NCI-H1417 treated with DMSO at 0.1 percent for 48 hours (cell line): ENCODE data around the gene ASAP2.

Experiments
- DNase-seq: peaks from one replicate; lab custom pipeline; 2025; lab: John Stamatoyannopoulos, UW

Gene ASAP2

DNA sequence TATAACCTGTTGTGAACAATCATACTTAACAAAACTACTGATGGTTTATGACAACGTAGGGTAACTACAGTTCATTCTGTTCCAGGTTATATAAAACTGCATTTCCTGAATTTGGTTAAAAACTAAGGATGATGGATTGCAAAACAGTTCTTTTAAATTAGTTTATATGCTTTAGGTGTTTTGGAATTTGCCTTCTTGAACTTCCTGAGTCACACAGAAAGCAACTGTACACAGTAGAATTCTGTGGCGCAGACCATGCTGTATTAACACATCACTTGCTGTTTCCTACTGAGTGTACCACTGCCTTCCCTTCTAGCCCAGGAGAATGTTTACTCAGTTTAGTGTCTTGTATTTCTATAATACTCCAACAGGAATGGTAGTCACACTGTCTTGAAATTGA, 197.3 kb downstream of the ASAP2 start:
- no peak for DNase-seq

DNA sequence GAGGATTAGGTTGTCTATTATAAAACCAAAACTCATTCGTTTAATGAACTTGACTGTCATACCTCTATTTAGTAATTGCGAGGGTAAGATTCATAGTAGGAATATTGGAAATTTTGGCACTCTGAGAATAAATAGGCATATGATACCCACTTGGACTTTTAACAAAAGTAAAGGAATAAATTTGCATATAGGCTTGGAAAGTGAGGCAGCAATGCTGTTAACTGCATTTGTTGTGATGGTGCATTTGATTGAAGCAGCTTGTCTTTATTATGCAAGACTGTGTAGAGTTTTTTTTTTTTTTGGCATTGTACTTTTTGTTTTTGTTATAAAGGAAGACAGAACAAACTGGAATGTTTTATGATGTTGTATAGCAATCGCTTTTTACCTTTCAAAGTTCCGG, 197.8 kb downstream of the ASAP2 start:
- no peak for DNase-seq

DNA sequence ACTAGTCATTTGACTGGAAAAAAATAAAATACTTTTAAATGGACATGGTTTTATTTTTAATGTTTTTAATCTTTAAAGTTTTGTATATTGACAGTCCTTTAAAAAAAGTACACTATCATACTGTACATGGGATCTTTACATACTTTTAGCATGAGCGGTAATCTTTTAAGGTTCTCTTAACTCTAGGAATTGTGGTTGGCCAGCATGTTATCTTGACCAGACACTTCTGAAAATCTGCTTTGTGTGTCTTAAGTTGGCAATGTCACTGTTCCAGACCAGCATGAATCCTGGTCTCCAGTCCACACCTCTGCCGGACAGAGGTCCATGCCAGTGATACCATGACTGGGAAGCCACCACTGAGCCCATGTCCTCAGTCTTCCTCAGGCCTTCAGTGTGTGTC, 199.0 kb downstream of the ASAP2 start:
- DNase-seq: no peak

DNA sequence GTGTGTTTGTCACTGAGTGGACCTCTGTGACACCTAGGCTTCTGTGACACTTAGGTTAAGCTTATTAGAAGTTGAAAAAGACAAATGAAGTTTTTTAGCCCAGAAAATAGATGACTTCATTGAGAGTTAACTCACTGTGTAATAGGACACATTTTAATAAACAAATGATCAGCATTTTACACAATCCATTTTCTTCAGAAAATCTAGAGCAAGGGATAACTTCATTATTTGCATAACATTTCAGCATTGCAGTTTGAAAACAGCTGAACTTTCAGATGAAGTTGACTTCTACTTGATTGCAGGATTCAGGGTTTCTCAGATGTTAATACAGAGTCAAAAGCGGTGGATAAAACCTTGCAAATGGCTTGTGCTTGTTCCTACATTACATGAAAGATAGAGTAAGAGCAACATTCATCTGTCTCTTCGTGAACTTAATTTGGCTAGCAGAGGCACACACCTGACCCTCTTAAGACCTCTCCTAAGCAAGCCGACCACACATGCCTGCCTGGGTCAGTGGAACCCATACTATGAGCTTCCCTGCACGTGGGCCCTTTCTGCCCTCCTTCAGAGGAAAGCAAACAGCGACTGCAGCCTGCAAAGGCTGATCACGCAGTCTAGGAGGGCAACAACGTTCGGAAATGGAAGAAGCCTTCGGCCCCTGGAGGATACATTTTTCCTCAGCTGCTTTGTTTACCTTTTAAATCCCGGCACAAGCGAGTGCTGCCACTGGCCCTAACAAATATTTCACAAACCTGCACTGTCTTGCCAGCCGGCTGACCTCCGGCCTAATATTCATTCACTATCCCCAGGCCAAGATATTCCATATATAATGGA, 200.1 kb downstream of the ASAP2 start:
- DNase-seq: no peak

DNA sequence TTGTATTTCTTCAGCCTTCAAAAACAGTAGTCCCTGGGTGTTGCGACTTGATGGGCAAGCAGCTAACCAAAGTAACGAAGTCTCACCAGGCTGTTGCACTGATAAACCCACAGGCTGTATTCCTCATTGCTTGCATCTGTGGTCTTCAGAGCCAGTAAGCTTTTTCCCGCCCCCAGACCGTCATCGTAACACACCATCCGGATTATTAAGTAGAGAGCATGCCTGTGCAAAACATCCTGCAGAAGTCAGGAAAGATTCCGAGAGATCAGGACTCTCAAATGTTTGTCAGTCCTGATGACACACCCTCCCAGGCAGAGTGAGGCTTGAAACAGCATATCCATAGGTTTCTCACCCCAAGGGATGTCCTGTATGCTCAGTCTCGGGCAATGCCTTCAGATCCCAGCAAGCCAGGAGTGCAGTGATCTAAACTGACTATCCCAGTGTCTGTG, 200.8 kb downstream of the ASAP2 start:
- no peak for DNase-seq

DNA sequence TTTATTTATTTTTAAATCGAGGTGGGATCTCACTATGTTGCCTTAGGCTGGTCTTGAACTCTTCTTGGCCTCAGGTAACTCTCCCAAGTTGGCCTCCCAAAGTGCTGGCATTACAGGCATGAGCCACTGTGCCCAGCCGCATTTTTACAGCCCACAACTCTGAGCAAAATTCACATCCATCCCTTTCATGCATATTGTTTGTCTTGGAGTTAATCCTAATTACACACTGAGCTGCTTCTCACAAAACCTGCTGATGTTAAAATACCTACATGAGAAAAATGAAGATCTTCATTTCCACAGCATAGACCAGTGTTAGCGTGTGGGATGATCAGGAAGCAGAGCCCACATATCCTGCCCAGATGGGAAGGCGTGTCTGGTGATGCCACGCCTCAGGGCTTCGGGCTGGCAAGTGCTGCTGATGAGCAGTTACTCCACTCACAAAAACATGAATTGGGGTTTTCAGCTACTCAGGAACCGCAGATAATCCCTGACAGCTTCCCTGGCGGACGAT, 202.1 kb downstream of the ASAP2 start:
- DNase-seq: no peak

DNA sequence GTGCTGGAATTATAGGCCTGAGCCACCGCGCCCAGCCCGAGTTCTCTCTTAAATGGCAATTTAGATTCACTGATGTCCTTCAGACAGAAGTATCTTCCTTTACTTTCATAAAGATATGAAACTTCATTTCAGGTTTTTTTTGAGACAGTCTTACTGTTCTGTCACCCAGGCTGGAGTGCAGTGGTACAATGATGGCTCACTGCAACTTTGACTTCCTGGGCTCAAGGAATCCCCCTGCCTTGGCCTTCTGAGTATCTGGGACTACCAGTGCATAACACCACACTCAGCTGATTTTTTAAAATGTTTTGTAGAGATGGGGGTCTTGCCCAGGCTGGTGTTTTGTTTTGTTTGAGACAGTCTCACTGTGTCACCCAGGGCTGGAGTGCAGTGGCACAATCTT, 203.5 kb downstream of the ASAP2 start:
- no peak for DNase-seq

DNA sequence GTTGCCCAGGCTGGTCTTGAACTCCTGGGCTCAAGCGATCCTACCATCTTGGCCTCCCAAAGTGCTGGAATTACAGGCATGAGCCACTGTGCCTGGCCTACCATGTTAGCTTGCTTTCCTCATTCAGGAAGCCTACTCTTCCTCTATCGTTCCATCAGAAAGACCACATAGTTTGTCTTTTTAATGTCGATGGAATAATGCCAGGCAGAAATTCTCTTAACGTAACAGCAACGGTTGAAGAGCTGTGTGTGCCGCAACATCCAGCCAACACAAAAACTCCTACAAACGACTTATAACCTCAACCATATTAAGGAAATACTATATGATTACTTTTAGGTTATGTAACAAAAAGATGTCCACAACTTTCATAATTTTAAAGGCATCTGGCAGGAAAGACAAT, 206.2 kb downstream of the ASAP2 start:
- DNase-seq: no peak

DNA sequence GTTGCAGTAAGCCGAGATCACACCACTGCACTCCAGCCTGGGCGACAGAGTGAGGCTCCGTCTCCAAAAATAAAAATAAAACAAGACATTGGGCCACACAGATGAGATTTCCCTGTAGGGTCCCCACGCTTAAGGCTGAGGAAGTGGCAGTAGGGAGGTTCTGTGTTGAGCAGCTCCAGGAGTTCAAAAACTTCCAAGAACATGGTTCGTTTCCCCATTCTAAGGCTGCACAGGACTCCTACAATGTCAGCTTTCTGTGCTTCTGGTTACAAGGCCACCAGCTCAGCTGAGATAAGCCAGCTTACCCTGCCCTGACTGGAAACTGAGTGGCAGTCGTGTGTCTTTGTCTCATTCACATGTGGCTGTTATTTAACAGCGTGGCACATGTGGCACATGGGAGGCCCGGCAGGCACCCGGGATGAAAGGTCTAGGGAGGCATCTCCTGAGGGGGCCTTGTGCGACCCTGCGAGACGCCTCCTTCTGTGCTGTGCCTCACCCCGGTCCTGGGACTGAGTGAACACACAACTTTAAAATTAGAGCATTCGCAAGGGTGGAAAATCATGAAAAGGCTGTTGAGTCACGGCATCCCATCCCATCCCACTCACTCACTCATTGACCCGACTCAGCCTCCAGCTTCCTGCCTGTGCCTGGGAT, 209.0 kb downstream of the ASAP2 start:
- no peak for DNase-seq

DNA sequence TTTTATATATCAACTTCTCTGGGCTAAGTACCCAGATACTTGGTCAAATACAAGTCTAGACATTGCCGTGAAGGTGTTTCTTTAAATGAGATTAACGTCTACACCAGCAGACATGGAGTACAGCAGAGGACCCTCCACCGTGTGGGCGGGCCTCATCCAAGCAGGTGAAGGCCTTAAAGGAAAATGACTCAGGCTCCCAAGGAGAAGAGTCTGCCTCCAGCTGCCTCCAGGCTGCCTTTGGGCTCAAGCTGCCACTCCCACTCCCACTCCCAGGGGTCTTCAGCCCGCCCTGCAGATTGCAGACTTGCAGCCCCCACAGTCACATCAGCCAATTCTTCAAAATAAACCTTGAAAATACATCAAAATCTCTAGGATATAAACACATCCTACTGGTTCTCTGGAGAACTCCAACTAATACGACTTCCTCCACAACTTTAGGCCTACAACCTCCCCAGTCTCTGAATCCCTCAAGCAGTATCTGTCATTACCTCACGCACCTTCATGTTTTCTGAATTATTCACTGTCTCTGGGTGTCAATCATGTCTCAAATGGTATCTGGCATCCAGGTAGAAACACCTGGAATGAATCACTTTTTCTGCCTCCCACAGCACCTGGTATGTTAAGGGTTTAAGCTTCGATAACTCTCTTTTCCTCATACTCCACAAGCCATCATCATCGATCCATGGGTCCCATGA, 209.8 kb downstream of the ASAP2 start:
- no peak for DNase-seq

DNA sequence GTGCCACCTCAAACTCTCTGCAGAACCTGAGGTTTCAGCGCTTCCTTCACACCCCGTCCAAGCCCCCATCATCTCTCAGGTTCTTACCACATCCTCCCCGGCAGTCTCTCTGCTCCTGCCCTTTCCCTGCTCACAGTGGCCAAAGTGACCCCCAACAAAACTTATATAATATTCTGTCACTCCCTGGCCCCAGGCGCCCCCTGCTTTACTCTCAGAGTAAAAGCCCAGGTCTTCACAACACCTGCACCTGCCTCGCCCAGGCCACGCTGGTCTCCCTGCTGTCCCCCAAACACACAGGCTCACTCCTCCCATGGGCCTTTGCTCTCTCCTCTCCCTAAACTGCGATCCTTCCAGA, 210.3 kb downstream of the ASAP2 start:
- DNase-seq: no peak

DNA sequence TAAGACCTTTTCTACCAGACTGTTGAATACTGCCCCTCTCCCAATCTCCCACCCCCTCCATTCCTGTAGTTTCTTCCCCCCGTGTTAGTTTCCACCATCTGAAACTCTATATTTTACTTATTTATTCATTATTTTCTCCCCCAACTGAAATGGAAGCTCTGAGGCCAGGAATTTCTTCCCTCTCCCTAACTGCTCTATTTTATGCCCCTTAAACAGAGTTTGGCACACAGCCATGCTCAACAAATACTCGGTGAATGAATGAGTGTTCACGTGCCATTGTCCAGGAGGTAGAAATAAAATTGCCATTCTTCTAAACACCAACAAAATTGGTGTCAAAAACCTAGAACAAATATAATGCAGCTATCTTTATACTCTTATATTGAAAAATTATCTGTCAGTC, 211.1 kb downstream of the ASAP2 start:
- DNase-seq: no peak

DNA sequence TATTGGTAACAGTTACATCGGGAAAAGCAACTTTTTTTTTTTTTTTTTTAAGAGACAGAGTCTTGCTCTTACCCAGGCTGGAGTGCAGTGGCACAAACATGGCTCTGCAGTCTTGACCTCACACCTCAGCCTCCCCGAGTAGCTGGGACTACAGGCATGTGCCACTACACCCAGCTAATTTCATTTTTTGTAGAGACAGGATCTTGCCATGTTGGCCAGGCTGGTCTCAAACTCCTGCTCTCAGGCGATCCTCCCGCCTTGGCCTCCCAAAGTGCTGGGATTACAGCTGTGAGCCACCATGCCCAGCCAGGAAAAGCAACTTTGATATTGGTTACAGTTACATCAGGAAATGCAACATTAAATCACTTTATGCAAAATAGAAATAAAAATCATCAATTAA, 212.1 kb downstream of the ASAP2 start:
- DNase-seq: no peak

DNA sequence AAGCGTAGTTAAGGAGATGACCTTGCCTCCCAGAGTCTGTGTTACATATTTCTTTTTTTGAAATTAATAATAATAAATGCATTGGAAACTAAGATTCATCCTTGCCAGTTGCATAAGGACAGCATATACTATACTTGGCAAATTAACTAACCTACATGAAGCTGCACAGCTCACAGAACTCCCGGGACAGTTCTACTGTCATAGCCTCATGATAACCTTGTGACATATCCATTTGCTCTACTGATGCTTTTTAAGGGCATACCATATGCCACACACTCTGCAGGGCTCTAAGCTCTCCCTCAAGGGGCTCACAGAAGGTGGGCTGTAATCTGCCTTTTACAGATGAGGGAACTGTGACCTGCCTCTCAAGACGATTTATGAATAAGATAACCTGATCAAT, 212.9 kb downstream of the ASAP2 start:
- DNase-seq: no peak

DNA sequence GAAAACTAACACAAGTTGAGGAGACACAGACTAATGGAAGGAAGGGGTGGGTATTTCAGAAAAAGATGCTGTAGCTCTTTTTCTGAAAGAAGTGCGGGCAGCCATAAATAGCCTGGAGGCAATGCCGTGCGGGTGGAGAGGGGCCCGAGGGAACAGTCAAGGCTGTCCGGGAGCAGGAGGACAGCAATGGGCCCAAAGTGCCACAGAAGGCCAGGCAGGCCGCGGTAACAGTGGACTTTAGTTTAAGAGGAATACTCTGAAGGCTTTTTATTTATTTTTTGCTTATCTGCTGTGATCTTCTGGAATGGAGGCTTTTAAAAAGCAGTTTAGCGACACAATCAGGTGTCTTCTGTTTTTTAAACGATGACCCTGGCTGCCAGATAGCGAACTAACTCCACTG, 213.9 kb downstream of the ASAP2 start:
- no peak for DNase-seq

DNA sequence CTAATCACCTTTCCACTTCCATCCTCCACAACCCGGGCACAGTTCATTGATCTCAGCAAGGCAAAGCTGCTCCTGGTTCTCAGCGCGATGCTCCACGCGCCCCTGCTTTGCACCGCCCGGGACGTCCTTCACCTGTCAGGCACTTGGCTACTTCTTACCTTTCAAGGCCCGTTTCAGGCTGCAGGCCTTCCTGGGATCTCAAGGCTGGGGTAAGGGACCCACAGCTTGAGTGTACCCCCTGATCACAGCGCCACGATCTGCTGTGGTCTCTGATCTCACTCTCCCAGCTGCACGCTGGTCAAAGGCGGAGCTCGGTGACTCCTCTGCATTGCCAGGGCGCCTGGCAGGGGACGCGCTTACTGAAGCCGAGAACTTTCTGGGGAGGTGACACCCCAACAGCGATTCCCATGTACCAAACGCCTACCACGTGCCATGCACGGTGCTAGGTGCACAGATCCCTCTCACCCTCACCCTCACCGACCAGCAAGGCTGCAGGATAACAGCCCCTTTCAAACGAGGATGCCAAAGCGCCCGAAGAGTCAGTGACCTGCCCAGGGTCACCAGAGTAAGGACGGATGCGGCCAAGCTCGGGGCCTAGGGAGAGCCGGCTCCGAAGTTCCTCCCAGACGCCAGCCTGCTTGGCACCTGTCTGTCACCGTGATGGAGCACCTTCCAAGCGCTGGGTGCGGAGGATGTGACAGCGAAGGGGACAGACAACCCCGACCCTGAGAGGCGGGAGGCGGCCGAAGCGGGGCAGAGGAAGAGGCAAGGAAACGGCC, 215.9 kb downstream of the ASAP2 start:
- peak; percentile 31 for DNase-seq

DNA sequence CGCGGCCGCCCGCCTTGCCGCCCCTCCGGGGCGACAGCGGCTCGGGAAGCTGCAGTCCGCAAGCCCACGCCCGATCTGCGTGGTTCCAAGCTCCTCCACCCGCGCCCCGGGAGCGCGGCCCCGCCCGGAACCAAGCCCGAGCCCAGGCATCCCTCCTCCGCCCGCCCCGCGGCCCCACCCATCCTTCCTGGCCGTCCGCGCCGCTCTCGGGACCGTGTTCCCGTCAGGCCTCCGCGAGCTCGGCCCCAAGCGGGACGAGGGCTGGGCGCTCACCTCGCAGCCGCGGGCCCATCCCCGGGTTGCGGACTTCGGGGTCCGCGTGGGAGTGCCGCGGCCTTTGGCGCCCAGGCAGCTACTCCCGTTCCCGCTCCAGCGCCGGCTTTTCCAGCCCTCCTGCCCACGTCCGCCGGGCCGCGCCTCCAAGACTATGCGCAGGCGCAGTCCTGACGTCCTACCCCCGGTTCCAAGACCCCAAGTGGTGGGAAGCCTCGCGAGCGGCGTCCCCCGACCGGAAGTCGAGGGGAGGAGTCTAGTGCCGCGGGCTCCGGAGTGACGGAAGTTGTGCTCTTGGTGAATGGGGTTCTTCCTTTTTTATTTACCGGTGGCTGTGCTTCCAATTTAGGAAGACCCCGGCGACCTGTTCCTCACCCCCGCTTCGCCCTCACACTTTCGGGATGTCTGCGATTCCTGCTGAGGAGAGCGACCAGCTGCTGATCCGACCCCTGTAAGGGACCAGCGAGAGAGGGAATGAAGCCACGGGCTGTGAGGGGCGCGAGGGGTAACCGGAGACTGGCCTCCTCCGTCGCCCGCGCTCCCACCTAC, 216.7 kb downstream of the ASAP2 start, which contains the start of the genes CPSF3 and ITGB1BP1:
Gene CPSF3 (plus strand): TSS at position 555 of the 822 bp plus-strand sequence. CDS start 120 bp downstream, at position 675.
Gene ITGB1BP1 (minus strand): TSS at position 429 of the 822 bp plus-strand sequence. CDS start 4,831 bp downstream, outside the sequence.
- peak; percentile 94 for DNase-seq

DNA sequence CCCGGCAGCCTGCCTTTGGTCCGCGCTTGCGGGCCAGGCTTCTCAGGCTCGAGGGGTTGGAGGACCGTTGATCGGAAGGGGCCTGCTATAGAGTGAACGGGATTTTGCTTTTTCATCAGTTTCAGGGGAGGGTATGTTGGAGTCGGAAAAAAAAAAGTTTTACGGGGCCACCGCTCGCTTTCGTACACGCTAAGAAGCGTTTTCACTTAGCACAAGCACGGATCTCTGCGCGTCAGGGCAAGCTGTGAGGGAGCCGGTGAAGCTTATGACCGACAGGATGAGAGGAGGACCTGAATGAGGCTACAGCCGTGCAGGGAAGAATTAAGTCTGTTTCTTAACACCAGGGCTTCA, 217.3 kb downstream of the ASAP2 start:
- no peak for DNase-seq

DNA sequence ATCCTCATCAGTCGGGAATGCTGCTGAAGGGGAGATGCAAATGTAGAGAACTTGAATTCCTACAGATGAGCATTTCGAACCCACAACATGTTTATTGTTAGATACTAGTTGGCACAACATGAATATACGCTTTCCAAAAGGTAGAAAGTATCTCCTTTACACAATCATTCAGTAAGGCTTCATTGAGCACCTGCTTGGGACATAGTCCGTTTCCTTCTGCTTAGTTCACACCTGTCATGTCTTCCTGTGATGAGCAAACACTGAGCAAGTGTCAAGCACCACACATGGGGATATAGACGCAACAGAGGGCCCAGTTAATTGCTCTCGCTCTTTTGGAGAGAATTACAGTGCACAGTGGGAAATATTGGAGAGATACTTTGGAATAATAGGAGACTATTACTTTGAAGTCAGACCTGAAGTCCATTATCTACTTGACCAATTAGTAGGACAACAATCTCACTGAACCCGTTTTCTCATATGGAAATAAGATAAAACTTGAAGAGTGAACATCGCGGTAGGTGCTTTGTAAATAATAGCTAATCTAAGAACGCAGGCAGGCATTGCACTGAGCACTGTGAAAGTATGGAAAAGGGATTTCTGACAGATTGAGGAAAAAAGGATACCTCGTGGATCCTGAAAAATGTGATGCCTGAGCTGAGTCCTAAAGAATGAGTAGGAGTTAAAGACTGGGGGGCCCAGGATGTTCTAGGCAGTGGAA, 218.0 kb downstream of the ASAP2 start:
- DNase-seq: peak; percentile 85

DNA sequence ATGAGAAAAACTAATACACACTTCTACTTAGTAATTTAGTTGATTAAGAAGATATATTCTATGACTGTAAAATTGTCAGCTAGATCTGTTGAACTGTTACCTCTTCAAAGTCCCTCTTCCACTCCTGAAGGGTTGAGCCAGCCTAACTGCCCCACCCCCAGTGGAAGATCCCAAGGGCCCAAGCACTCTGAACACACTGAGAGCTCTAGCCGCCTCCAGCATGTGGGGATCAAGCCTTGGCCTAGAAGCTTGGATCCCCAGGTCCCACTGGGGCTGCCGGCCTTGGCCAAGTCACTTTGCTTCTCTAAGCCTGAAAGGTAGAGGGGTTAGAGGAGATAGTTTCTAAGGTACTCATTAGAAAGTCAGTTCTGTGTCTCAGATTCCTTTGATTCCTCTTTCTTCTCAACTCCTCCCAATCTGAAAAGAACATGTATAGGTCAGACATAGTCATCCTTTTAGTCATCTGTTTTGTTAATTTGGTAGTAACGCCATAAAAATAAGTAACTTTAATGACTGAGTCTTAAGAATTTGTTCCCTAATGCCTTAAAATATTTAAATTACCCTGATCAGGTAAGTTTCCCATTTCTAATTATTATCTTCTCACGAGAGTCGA, 222.5 kb downstream of the ASAP2 start:
- no peak for DNase-seq
